GM12878 (cell line): Measurements from ENCODE around the gene INHBC. TPM values are rescaled to one million over a fixed set of nuclear protein-coding genes. Genes with fewer than 3 reads are reported as not detected.

Experiments used
- ATAC-seq: fragments of 200-7000 bp; cut with Tn5 transposase; 3 replicates; pipeline ENCODE4 v1.9.1; 2020; ENCODE audit warnings: mild to moderate bottlenecking, moderate library complexity
- BruUV-seq: library from RNA; stranded (reverse); fragments of 400-500 nt; replicated peaks from 2 replicates; lab custom pipeline; 2021; lab: Mats Ljungman, UMichigan
- CTCF ChIA-PET: fragments of 300-600 bp; sonication (Branson Sonifier 250); formaldehyde crosslinking; extraction: SDS; loops from one replicate; lab custom pipeline; 2021; ENCODE audit warnings: inconsistent platforms; lab: Yijun Ruan, JAX
- POLR2A ChIA-PET: fragments of 350-600 bp; formaldehyde crosslinking; extraction: SDS; loops from one replicate; lab custom pipeline; 2021; ENCODE audit warnings: inconsistent platforms; lab: Charles Lee
- RAD21 ChIA-PET: fragments of 300-600 bp; sonication (Branson Sonifier 250); formaldehyde crosslinking; loops from one replicate; lab custom pipeline; 2023; ENCODE audit warnings: antibody characterized with exemption; ENCODE audit not compliant: unreplicated experiment; lab: Charles Lee
- SMC1A ChIA-PET: fragments of 300-600 bp; sonication (Branson Sonifier 250); formaldehyde crosslinking; loops from one replicate; lab custom pipeline; 2023; ENCODE audit not compliant: unreplicated experiment, uncharacterized antibody; lab: Charles Lee
- DNase-seq: peaks from one replicate; pipeline ENCODE4 v3.0.0-alpha.2; 2011; ENCODE audit warnings: low read depth, low spot score
- FAIRE-seq: peaks from 3 replicates; lab custom pipeline; 2011; peaks lifted over from hg19 to GRCh38; lab: Jason Lieb, UNC
- H2AFZ ChIP-seq: 2 replicates; pipeline ENCODE4 v1.6.0; 2011; ENCODE audit warnings: low read depth, low read length, control low read depth; ENCODE audit not compliant: control insufficient read depth
- H3K27ac ChIP-seq: 2 replicates; pipeline ENCODE4 v1.5.1; 2011; ENCODE audit warnings: control low read depth; ENCODE audit not compliant: control insufficient read depth, insufficient read depth
- H3K27me3 ChIP-seq, 2 experiments: replicated peaks in 1 of 2; 2 replicates each; pipeline versions ENCODE4 v1.6.0 to v1.6.1; 2011; ENCODE audit warnings: low read length in 1 of 2; ENCODE audit not compliant: control insufficient read depth in 2 of 2, insufficient read depth in 2 of 2
- H3K36me3 ChIP-seq, 2 experiments: 2 replicates each; pipeline ENCODE4 v1.5.1; 2011; ENCODE audit warnings: low read length in 1 of 2; ENCODE audit not compliant: control insufficient read depth in 2 of 2, insufficient read depth in 2 of 2
- H3K4me1 ChIP-seq: 2 replicates; pipeline ENCODE4 v1.6.1; 2011; ENCODE audit warnings: mild to moderate bottlenecking, low read length, moderate library complexity, mixed read lengths; ENCODE audit not compliant: control insufficient read depth, insufficient read depth
- H3K4me2 ChIP-seq: 2 replicates; pipeline ENCODE4 v1.6.0; 2011; ENCODE audit warnings: control low read depth; ENCODE audit not compliant: control insufficient read depth, insufficient read depth
- H3K4me3 ChIP-seq: fragments of 200-600 bp; sonication (generic); 2 replicates; pipeline ENCODE4 v1.5.1; 2016
- H3K79me2 ChIP-seq: 2 replicates; pipeline ENCODE4 v1.6.0; 2011; ENCODE audit warnings: low read length; ENCODE audit not compliant: control insufficient read depth, insufficient read depth
- H3K9ac ChIP-seq: 2 replicates; pipeline ENCODE4 v1.8.0; 2011; ENCODE audit warnings: low read length, control low read depth, mixed read lengths; ENCODE audit not compliant: control insufficient read depth, insufficient read depth
- H3K9me3 ChIP-seq: replicated peaks from 3 replicates; pipeline ENCODE4 v1.5.1; 2011; ENCODE audit warnings: mild to moderate bottlenecking, low read length; ENCODE audit not compliant: control insufficient read depth, insufficient read depth
- H4K20me1 ChIP-seq: 2 replicates; pipeline ENCODE4 v1.6.0; 2011; ENCODE audit not compliant: control insufficient read depth, insufficient read depth
- CUX1 ChIP-seq: IDR thresholded peaks from 2 replicates; pipeline ENCODE4 v1.6.1; 2012; ENCODE audit warnings: improper control_type of control experiment, low read depth, low read length; ENCODE audit not compliant: insufficient replicate concordance
- IRF3 ChIP-seq: fragments of 450-650 bp; IDR thresholded peaks from 2 replicates; pipeline ENCODE4 v1.6.1; 2014; ENCODE audit warnings: mild to moderate bottlenecking
- MTA3 ChIP-seq: IDR thresholded peaks from 2 replicates; pipeline ENCODE4 v1.6.1; 2012; ENCODE audit warnings: low read length, inconsistent platforms, borderline replicate concordance
- TCF12 ChIP-seq: IDR thresholded peaks from 2 replicates; pipeline ENCODE4 v1.6.1; 2011; ENCODE audit warnings: low read depth, mild to moderate bottlenecking, low read length
- WGBS: methylation state at CpG from one replicate; pipeline ENCODE4 v1.1.6; 2016; ENCODE audit warnings: low lambda C conversion rate; ENCODE audit not compliant: insufficient replicate concordance, insufficient coverage; ENCODE audit errors: missing lambda C conversion rate; 5-methylcytosine and 5-hydroxymethylcytosine counted together
- in situ Hi-C: fragments of 300-500 bp; cut with MboI; formaldehyde crosslinking; loops from 9 replicates; pipeline ENCODE4 v1.14.3; 2018; ENCODE audit warnings: mixed read lengths
- intact Hi-C: fragments of 100-400 bp; cut with micrococcal nuclease; formaldehyde crosslinking; loops from one replicate; pipeline ENCODE4 v1.14.2; 2022; ENCODE audit not compliant: unreplicated experiment
- polyA plus RNA-seq, 11 experiments: library from polyadenylated mRNA; depleted of rRNA in 4 of 11; unstranded in 6 of 11; stranded (reverse) in 5 of 11; fragments of >200 nt; fragmentation: Nextera tagmentation in 4 of 11; fragmentation: Illumina TruSeq in 1 of 11; extraction: Ambion mirVana in 4 of 11; extraction: Trizol in 1 of 11; gene quantifications; 1 replicate in 1 of 11; 2 replicates in 10 of 11; pipeline versions ENCODE4 v1.2.1 to v1.2.3, GENCODE V29; 2011 to 2016; ENCODE audit warnings: inconsistent platforms in 2 of 11, missing spikeins in 2 of 11, low read depth in 1 of 11
- total RNA-seq, 4 experiments: library from RNA; depleted of rRNA in 3 of 4; stranded (reverse); fragments of >200 nt in 3 of 4; fragmentation: Illumina TruSeq in 1 of 4; extraction: Trizol in 1 of 4; gene quantifications; 2 replicates each; pipeline versions ENCODE4 v1.2.1 to v1.2.3, GENCODE V29; 2013 to 2021
- TF ChIP-seq, protein P1 (sequence below): fragments of 450-650 bp; IDR thresholded peaks from 2 replicates; pipeline ENCODE4 v1.6.1; 2017; ENCODE audit warnings: borderline replicate concordance
- TF ChIP-seq, protein P2 (sequence below): fragments of 450-650 bp; IDR thresholded peaks from 2 replicates; pipeline ENCODE4 v1.6.1; 2016; ENCODE audit warnings: mild to moderate bottlenecking, moderate library complexity, borderline replicate concordance

INHBC gene
- total and polyA plus RNA-seq, 10 of the 15 experiments (the other 5 are each of a cell fraction or from before 2014, with no cell fraction given), result 0.04 to 0.22 (median 0.13) TPM; not detected in 5

GRCh38 chr12:57450057-57450456, 15.5 kb downstream of the INHBC start:
- BruUV-seq, result no TSS peak
- Histone ChIP-seq H4K20me1 (no peaks in the 10 kb centered on the region), H3K9me3 (no peaks in the 10 kb centered on the region), H3K79me2 (no peaks in the 10 kb centered on the region), H3K27ac (no peak overlapping the region), H3K27me3 (no peaks in the 10 kb centered on the region), H3K4me2 (no peak overlapping the region), H3K36me3 (no peaks in the 10 kb centered on the region), H3K4me3 (no peak overlapping the region), H2AFZ (no peak overlapping the region), H3K4me1 (no peaks in the 10 kb centered on the region), H3K9ac (no peak overlapping the region)
- 90% methylated on average over 3 of the region's 3 CpGs for WGBS
- in situ Hi-C loops, result loop anchor here (10.0 kb wide), 1 partner anchor 135 kb away; no protein-coding TSS in a partner anchor
- no peak for FAIRE-seq
- ChIA-PET SMC1A (interaction anchor here (0.8 to 7.6 kb wide), 4 partner anchors 9 to 186 kb away, joined by 3 to 226 read pairs (median 71); partner anchors contain the start of gene GLI1), RAD21 (interaction anchor here (6.5 to 6.8 kb wide), 3 partner anchors 142 to 205 kb away, joined by 73 to 224 read pairs (median 85); partner anchors contain the start of gene STAC3), CTCF (interaction anchor here (0.6 to 11.0 kb wide), 10 partner anchors 9 to 236 kb away, joined by 3 to 540 read pairs (median 4); partner anchors contain the start of gene GLI1), POLR2A (interaction anchor here (0.5 to 6.1 kb wide), 5 partner anchors 9 to 690 kb away, joined by 3 to 29 read pairs (median 6); partner anchors contain the start of gene INHBC)
- ATAC-seq, result no peak
- no peak for TF ChIP-seq TCF12
- TF ChIP-seq, protein P1, sequence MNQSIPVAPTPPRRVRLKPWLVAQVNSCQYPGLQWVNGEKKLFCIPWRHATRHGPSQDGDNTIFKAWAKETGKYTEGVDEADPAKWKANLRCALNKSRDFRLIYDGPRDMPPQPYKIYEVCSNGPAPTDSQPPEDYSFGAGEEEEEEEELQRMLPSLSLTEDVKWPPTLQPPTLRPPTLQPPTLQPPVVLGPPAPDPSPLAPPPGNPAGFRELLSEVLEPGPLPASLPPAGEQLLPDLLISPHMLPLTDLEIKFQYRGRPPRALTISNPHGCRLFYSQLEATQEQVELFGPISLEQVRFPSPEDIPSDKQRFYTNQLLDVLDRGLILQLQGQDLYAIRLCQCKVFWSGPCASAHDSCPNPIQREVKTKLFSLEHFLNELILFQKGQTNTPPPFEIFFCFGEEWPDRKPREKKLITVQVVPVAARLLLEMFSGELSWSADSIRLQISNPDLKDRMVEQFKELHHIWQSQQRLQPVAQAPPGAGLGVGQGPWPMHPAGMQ, result no peak
- TF ChIP-seq, protein P2, sequence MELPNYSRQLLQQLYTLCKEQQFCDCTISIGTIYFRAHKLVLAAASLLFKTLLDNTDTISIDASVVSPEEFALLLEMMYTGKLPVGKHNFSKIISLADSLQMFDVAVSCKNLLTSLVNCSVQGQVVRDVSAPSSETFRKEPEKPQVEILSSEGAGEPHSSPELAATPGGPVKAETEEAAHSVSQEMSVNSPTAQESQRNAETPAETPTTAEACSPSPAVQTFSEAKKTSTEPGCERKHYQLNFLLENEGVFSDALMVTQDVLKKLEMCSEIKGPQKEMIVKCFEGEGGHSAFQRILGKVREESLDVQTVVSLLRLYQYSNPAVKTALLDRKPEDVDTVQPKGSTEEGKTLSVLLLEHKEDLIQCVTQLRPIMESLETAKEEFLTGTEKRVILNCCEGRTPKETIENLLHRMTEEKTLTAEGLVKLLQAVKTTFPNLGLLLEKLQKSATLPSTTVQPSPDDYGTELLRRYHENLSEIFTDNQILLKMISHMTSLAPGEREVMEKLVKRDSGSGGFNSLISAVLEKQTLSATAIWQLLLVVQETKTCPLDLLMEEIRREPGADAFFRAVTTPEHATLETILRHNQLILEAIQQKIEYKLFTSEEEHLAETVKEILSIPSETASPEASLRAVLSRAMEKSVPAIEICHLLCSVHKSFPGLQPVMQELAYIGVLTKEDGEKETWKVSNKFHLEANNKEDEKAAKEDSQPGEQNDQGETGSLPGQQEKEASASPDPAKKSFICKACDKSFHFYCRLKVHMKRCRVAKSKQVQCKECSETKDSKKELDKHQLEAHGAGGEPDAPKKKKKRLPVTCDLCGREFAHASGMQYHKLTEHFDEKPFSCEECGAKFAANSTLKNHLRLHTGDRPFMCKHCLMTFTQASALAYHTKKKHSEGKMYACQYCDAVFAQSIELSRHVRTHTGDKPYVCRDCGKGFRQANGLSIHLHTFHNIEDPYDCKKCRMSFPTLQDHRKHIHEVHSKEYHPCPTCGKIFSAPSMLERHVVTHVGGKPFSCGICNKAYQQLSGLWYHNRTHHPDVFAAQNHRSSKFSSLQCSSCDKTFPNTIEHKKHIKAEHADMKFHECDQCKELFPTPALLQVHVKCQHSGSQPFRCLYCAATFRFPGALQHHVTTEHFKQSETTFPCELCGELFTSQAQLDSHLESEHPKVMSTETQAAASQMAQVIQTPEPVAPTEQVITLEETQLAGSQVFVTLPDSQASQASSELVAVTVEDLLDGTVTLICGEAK, result no peak
- no peak for TF ChIP-seq CUX1
- no peak for TF ChIP-seq MTA3
- no peak for TF ChIP-seq IRF3
- DNase-seq, result no peak
- intact Hi-C loops, result no loop called here
